T-cell (primary cell): ENCODE measurements around the gene GPSM1. TPM values are rescaled to one million over a fixed set of nuclear protein-coding genes. Genes with fewer than 3 reads are reported as not detected.

ENCODE experiments used
- ATAC-seq, 4 experiments: fragments of 200-7000 bp in 3 of 4; fragments of 150-1000 bp in 1 of 4; cut with Tn5 transposase; replicated peaks in 1 of 4; 1 replicate in 3 of 4; 2 replicates in 1 of 4; pipeline ENCODE4 v1.10.0; 2021; ENCODE audit warnings: moderate library complexity in 3 of 4, mild to moderate bottlenecking in 2 of 4, moderate number of reproducible peaks in 1 of 4
- CTCF ChIA-PET, 2 donors: fragments of 300-600 bp; sonication (Branson Sonifier 250); formaldehyde crosslinking; loops; one replicate each; lab custom pipeline; 2022; ENCODE audit warnings: antibody characterized with exemption in 2 of 2; lab: Charles Lee
- POLR2A ChIA-PET, 2 donors: fragments of 300-600 bp; sonication (Branson Sonifier 250); formaldehyde crosslinking; loops; one replicate each; lab custom pipeline; 2022; ENCODE audit warnings: antibody characterized with exemption in 2 of 2; lab: Charles Lee
- DNase-seq, 35 experiments: peaks; one replicate each; pipeline versions ENCODE4 v3.0.0 to v3.0.0-alpha.2; 2013 to 2023
- H3K27ac ChIP-seq: one replicate; pipeline ENCODE4 v1.5.1; 2013; ENCODE audit warnings: low read length
- H3K27me3 ChIP-seq, 2 experiments: replicated peaks in 1 of 2; 1 replicate in 1 of 2; 2 replicates in 1 of 2; pipeline versions ENCODE4 v1.6.1 to v1.7.0; 2013; ENCODE audit warnings: low read length in 1 of 2, mixed read lengths in 1 of 2; ENCODE audit not compliant: control insufficient read depth in 2 of 2, insufficient read depth in 2 of 2; ENCODE audit errors: extremely low read depth in 1 of 2
- H3K36me3 ChIP-seq, 2 donors: 1 replicate in 1 of 2; 2 replicates in 1 of 2; pipeline versions ENCODE4 v1.6.1 to v1.7.0; 2013; ENCODE audit warnings: low read length in 1 of 2; ENCODE audit not compliant: control insufficient read depth in 2 of 2, insufficient read depth in 1 of 2; ENCODE audit errors: extremely low read depth in 1 of 2
- H3K4me1 ChIP-seq, 2 experiments: 1 replicate in 1 of 2; 2 replicates in 1 of 2; pipeline versions ENCODE4 v1.6.1 to v1.7.0; 2013; ENCODE audit warnings: low read length in 2 of 2, mixed read lengths in 1 of 2; ENCODE audit not compliant: insufficient read depth in 2 of 2, control insufficient read depth in 1 of 2; ENCODE audit errors: extremely low read depth in 1 of 2
- H3K4me3 ChIP-seq, 2 donors: 1 replicate in 1 of 2; 2 replicates in 1 of 2; pipeline versions ENCODE4 v1.5.1 to v1.7.0; 2013; ENCODE audit warnings: mild to moderate bottlenecking in 2 of 2, low read length in 1 of 2, moderate library complexity in 1 of 2; ENCODE audit not compliant: control insufficient read depth in 1 of 2; ENCODE audit errors: extremely low read depth in 1 of 2
- H3K9me3 ChIP-seq: 2 replicates; pipeline ENCODE4 v1.7.0; 2013
- H3K27ac Mint-ChIP-seq, 2 donors: one replicate each; pipeline ENCODE4 v1.8.0; 2020 to 2021; ENCODE audit warnings: mild to moderate bottlenecking in 2 of 2, mixed read lengths in 2 of 2
- H3K27me3 Mint-ChIP-seq, 2 donors: one replicate each; pipeline ENCODE4 v1.8.0; 2021 to 2022; ENCODE audit warnings: mixed read lengths in 2 of 2
- H3K36me3 Mint-ChIP-seq: one replicate; pipeline ENCODE4 v1.8.0; 2021; ENCODE audit warnings: mixed read lengths
- H3K4me1 Mint-ChIP-seq, 3 donors: one replicate each; pipeline ENCODE4 v1.8.0; 2020 to 2022; ENCODE audit warnings: mixed read lengths in 3 of 3, mild to moderate bottlenecking in 1 of 3
- H3K4me3 Mint-ChIP-seq, 3 donors: one replicate each; pipeline ENCODE4 v1.8.0; 2020 to 2022; ENCODE audit warnings: mild to moderate bottlenecking in 3 of 3, mixed read lengths in 3 of 3, moderate library complexity in 3 of 3
- H3K9me3 Mint-ChIP-seq, 3 donors: one replicate each; pipeline ENCODE4 v1.8.0; 2020 to 2022; ENCODE audit warnings: mixed read lengths in 3 of 3
- WGBS: methylation state at CpG from one replicate; pipeline ENCODE4 v1.1.5; 2013; ENCODE audit warnings: missing lambda C conversion rate; ENCODE audit not compliant: insufficient coverage; 5-methylcytosine and 5-hydroxymethylcytosine counted together
- total RNA-seq, 35 experiments: library from RNA in 6 of 35; stranded (reverse) in 6 of 35; fragments of 120-200 nt in 1 of 35; gene quantifications; one replicate each; pipeline versions ENCODE4 v1.2.1 to v1.2.4 and lab custom pipeline; 2013 to 2026

The GPSM1 gene
- total RNA-seq, 5 donors from 2014 or later (not counting 1 experiment from before 2014, with no cell fraction given), result 8.6 to 11.5 (median 9.7) TPM

DNA sequence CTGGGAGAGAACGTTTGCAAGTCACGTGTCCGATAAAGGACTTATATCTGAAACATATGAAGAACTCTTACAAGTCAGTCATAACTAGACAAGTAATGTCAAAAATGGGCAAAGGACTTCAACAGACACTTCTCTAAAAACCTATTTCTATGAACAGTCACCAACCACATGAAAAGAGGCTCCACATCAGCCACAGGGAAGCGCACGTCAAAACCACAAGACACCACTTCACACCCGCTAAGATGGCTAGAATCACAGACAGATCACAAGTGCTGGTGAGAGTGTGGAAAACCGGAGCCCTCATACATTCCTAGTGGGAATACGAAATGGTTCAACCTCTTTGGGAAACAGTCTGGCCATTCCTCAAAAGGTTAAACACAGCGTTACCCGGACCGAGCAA lies 57.7 kb downstream of the GPSM1 start:
- peak; percentile 66 to 89 (median 75) for ATAC-seq
- Histone ChIP-seq H3K27ac (no peak overlapping the region), H3K9me3 (no peaks in the 10 kb centered on the region), H3K4me3 (no peak overlapping the region), H3K36me3 (peaks cover 15 to 67% of the 10 kb centered on the region in 2 donors), H3K27me3 (no peaks in the 10 kb centered on the region), H3K4me1 (peaks cover 5 to 20% of the 10 kb centered on the region in 2 experiments)
- Mint-ChIP-seq H3K4me3 (peak overlapping the region in 1 of 3 donors; percentile 35), H3K9me3 (no peaks in the 10 kb centered on the region), H3K27ac (peak overlapping the region in 1 of 2 donors; percentile 3), H3K4me1 (peaks cover 8 to 21% (median 20%) of the 10 kb centered on the region in 3 donors), H3K36me3 (peaks cover 41% of the 10 kb centered on the region), H3K27me3 (no peaks in the 10 kb centered on the region)
- DNase-seq, result peak in 7 of 35 experiments; percentile 24 to 62 (median 36)
- 24% methylated on average over 2 of the region's 11 CpGs for WGBS
- POLR2A ChIA-PET, result interaction anchor here in 1 of 2 donors (0.7 kb wide), 1 partner anchor 13 kb away, joined by 3 read pairs; no protein-coding TSS in a partner anchor
- CTCF ChIA-PET, result no interaction called here

DNA sequence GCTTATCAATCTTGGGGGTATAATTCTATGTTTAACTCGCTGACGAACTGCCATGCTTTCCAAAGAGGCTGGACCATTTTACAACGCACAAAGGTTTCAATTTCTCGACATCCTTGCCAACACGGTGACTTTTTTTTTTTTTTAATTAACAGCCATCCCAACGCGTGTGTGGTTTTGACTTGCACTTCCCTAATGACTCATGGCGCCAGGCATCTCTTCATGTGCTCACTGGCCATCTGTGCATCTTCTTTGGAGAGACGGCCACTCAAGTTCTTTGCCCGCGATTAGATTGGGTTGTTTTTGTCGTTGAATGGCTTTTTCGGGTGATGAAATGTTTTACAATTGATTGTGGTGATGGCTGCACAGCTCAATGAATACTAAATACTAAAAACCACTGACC lies 58.7 kb downstream of the GPSM1 start:
- H3K4me3 Mint-ChIP-seq, result no peak overlapping the region
- Histone ChIP-seq H3K9me3 (no peaks in the 10 kb centered on the region), H3K27ac (no peak overlapping the region), H3K4me1 (peaks cover 5 to 20% of the 10 kb centered on the region in 2 experiments), H3K4me3 (no peak overlapping the region), H3K27me3 (no peaks in the 10 kb centered on the region), H3K36me3 (peaks cover 15 to 64% of the 10 kb centered on the region in 2 donors)
- H3K27ac Mint-ChIP-seq, result no peak overlapping the region
- H3K9me3 Mint-ChIP-seq, result no peaks in the 10 kb centered on the region
- 50% methylated on average over 4 of the region's 13 CpGs for WGBS
- POLR2A ChIA-PET, result no interaction called here
- DNase-seq (no peak), ATAC-seq (no peak)
- CTCF ChIA-PET, result interaction anchor here in 1 of 2 donors (0.6 kb wide), 1 partner anchor 1121 kb away, joined by 5 read pairs; no protein-coding TSS in a partner anchor
- peaks cover 8 to 21% (median 20%) of the 10 kb centered on the region in 3 donors for H3K4me1 Mint-ChIP-seq
- no peaks in the 10 kb centered on the region for H3K27me3 Mint-ChIP-seq
- peaks cover 42% of the 10 kb centered on the region for H3K36me3 Mint-ChIP-seq

DNA sequence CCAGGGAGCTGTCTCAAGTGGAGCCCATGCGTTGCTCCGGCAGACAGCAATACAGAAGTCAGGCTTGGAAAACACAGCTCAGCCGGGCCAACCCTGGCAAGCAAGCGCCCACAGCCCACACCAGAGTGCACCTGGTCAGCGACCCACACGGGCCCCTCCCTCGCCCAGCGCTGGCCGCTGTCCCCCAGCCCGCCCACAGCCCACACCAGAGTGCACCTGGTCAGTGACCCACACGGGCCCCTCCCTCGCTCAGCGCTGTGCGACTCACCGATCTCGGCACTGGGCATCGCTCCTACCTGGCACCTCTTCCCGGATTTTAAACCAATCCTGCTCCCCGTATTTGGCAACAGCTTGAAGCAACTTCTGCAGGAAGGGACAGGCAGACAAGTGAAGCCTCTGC lies 59.9 kb downstream of the GPSM1 start:
- Mint-ChIP-seq H3K36me3 (peaks cover 49% of the 10 kb centered on the region), H3K9me3 (no peaks in the 10 kb centered on the region), H3K4me3 (no peak overlapping the region), H3K27me3 (no peaks in the 10 kb centered on the region), H3K4me1 (peaks cover 8 to 21% (median 20%) of the 10 kb centered on the region in 3 donors), H3K27ac (no peak overlapping the region)
- WGBS, result 96% methylated on average over 19 of the region's 19 CpGs
- Histone ChIP-seq H3K4me1 (peaks cover 5 to 20% of the 10 kb centered on the region in 2 experiments), H3K27ac (no peak overlapping the region), H3K4me3 (no peak overlapping the region), H3K9me3 (no peaks in the 10 kb centered on the region), H3K36me3 (peaks cover 8 to 64% of the 10 kb centered on the region in 2 donors), H3K27me3 (no peaks in the 10 kb centered on the region)
- ATAC-seq (no peak), DNase-seq (no peak)
- POLR2A ChIA-PET, result no interaction called here
- CTCF ChIA-PET, result no interaction called here

DNA sequence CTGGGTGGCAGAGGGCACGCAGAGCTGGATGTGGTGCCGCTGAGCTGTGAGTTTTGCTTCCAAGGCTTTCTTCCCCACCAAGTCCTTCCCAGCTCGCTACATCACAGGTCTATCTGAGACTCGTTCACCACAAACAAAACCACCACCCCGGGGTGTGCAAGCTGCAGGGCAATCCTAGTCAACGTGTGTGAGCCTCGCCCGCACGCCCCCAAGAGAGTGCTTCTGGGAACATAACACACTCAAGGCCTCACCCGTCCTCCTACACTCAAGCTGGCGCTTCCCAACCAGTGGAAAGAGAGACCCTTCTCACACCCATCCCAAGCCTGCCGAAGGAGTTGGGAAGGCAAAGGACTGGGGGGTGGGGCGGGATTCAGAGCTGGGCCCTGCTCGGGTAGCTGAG lies 62.1 kb downstream of the GPSM1 start:
- ChIA-PET POLR2A (no interaction called here), CTCF (no interaction called here)
- Mint-ChIP-seq H3K4me3 (no peak overlapping the region), H3K27ac (no peak overlapping the region), H3K36me3 (peaks cover 44% of the 10 kb centered on the region), H3K27me3 (no peaks in the 10 kb centered on the region), H3K4me1 (peaks cover 8 to 19% (median 18%) of the 10 kb centered on the region in 3 donors), H3K9me3 (no peaks in the 10 kb centered on the region)
- no peak overlapping the region for H3K4me3 ChIP-seq
- ATAC-seq (no peak), DNase-seq (no peak)
- peaks cover 5 to 15% of the 10 kb centered on the region in 2 experiments for H3K4me1 ChIP-seq
- H3K36me3 ChIP-seq, result peaks cover 4 to 64% of the 10 kb centered on the region in 2 donors
- 44% methylated on average over 6 of the region's 14 CpGs for WGBS
- no peaks in the 10 kb centered on the region for H3K27me3 ChIP-seq
- no peaks in the 10 kb centered on the region for H3K9me3 ChIP-seq
- no peak overlapping the region for H3K27ac ChIP-seq

DNA sequence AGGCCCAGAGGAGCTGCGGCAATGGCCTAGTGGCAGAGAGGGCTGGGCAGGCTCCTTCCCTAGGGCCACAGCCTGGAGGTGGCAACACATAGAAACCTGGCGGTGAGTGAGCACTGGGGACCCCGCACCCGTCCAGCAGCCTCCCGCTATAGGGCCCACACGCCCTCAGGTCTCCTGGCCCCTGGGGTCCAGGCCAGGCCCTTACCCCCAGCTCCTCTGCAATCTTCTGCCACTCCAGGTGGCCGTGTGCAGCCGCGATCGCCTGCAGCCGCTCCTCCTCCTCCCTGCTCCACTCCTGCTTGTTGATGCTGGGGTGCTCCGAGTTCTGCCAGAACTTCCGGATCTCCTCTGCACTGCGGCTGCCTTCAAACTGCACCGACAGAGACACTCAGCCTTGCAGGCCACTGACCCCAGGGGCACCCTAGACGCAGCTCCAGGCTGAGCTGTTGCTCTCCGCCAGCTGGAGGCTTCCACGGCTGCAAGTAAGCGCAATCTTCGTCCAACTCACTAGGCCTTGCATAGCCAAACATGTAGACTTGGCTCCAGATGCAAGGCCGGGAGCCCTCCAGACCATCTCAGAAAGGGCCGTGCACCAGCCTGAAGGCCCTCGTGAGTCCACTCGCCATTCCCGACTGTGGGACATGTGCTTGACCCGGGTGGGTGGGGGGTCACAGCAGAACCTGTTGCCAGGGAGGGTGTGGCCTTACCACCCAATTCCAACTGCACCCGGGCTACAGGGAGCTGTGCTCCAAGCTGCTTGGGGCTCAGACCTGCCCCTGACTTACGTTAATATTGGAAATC lies 64.6 kb downstream of the GPSM1 start:
- peaks cover 46% of the 10 kb centered on the region for H3K36me3 Mint-ChIP-seq
- Histone ChIP-seq H3K4me3 (no peak overlapping the region), H3K27me3 (peaks cover 0 to 4% of the 10 kb centered on the region in 2 experiments), H3K27ac (no peak overlapping the region), H3K4me1 (no peaks in the 10 kb centered on the region), H3K9me3 (no peaks in the 10 kb centered on the region), H3K36me3 (peaks cover 4 to 85% of the 10 kb centered on the region in 2 donors)
- H3K9me3 Mint-ChIP-seq, result no peaks in the 10 kb centered on the region
- POLR2A ChIA-PET, result no interaction called here
- H3K27me3 Mint-ChIP-seq, result no peaks in the 10 kb centered on the region
- no peak for DNase-seq
- WGBS, result 97% methylated on average over 26 of the region's 28 CpGs
- no peaks in the 10 kb centered on the region for H3K4me1 Mint-ChIP-seq
- CTCF ChIA-PET, result no interaction called here
- no peak for ATAC-seq
- H3K27ac Mint-ChIP-seq, result no peak overlapping the region
- H3K4me3 Mint-ChIP-seq, result no peak overlapping the region

DNA sequence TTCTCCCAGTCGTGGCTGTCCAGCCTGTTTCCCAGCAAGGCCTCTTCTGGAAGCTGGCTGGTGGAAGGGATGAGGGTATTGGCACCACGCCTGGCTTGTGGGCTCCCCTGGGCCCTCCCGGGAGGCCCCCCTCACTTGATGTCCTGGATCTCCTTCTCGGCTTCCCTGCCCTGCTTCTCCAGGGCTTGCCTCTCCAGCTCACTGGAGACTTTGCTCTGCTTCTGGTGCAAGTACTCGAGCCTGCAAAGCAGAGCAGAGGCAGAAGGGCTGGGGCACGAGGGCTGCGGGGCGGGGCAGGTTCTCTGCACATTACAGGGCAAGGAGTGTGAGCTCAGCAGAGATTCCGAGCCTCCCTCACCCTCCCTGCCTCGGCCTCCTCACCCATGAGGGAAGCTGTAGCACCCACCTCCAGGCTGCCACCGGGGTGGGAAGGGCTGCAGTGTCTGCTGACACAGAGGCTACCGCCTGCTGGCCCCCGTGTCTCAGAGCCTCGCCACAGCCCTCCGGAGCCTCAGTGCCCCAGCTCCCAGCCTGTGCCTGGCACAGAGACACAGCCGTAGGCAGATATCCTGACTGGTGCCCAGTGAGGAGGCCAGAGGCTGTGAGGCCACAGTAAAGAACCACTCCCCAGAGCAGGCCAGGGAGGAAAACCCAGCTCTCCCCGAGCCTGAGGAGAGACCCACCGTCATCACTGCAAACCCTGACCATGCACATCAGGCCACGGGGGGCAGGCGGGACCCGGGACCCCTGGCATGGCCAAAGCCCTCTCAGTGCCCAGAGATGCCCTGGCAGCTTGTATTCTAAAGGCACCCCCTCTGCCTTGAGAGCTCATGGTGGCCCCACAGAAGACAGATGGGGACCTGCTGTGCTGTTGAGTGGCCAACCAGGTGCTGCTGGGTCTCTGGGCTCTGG lies 65.5 kb downstream of the GPSM1 start:
- H3K36me3 ChIP-seq, result peaks cover 4 to 83% of the 10 kb centered on the region in 2 donors
- H3K27me3 ChIP-seq, result peaks cover 0 to 4% of the 10 kb centered on the region in 2 experiments
- ATAC-seq (no peak), DNase-seq (no peak)
- CTCF ChIA-PET, result no interaction called here
- peaks cover 43% of the 10 kb centered on the region for H3K36me3 Mint-ChIP-seq
- no peaks in the 10 kb centered on the region for H3K9me3 Mint-ChIP-seq
- POLR2A ChIA-PET, result interaction anchor here in 1 of 2 donors (0.5 kb wide), 2 partner anchors 10 to 24 kb away, joined by 3 read pairs; no protein-coding TSS in a partner anchor
- no peak overlapping the region for H3K27ac ChIP-seq
- no peak overlapping the region for H3K27ac Mint-ChIP-seq
- H3K27me3 Mint-ChIP-seq, result no peaks in the 10 kb centered on the region
- no peaks in the 10 kb centered on the region for H3K4me1 ChIP-seq
- no peaks in the 10 kb centered on the region for H3K9me3 ChIP-seq
- 93% methylated on average over 18 of the region's 21 CpGs for WGBS
- H3K4me1 Mint-ChIP-seq, result peaks cover 0 to 2% (median 2%) of the 10 kb centered on the region in 3 donors
- no peak overlapping the region for H3K4me3 Mint-ChIP-seq
- no peak overlapping the region for H3K4me3 ChIP-seq
